ENCODE measurements around the gene NPEPL1.

NPEPL1 gene

GRCh38 chr20:58685988-58686387, 6.6 kb upstream of the NPEPL1 start:
- DNase-seq (ENCODE audit: low read depth), result no peak

GRCh38 chr20:58688414-58688813, 4.2 kb upstream of the NPEPL1 start:
- no peak for DNase-seq (ENCODE audit: low read depth)

- no peak for DNase-seq (ENCODE audit: low read depth)
Observed at GRCh38 chr20:58688840-58689239, 3.8 kb upstream of the NPEPL1 start.

- DNase-seq (ENCODE audit: low read depth), result no peak
Observed at GRCh38 chr20:58690396-58691135, 2.0 kb upstream of the NPEPL1 start.

- no peak for DNase-seq (ENCODE audit: low read depth)
Observed at GRCh38 chr20:58691773-58692578, 624 bp upstream of the NPEPL1 start.

GRCh38 chr20:58693226-58694006, 816 bp downstream of the NPEPL1 start:
- no peak for DNase-seq (ENCODE audit: low read depth)

- DNase-seq (ENCODE audit: low read depth), result no peak
Observed at GRCh38 chr20:58694241-58695083, 1.9 kb downstream of the NPEPL1 start.

GRCh38 chr20:58695084-58695722, 2.6 kb downstream of the NPEPL1 start:
- no peak for DNase-seq (ENCODE audit: low read depth)

- DNase-seq (ENCODE audit: low read depth), result no peak
Observed at GRCh38 chr20:58695895-58696375, 3.3 kb downstream of the NPEPL1 start.

GRCh38 chr20:58696411-58696961, 3.9 kb downstream of the NPEPL1 start:
- no peak for DNase-seq (ENCODE audit: low read depth)

GRCh38 chr20:58697201-58697866, 4.7 kb downstream of the NPEPL1 start:
- DNase-seq (ENCODE audit: low read depth), result no peak

- no peak for DNase-seq (ENCODE audit: low read depth)
Observed at GRCh38 chr20:58697867-58698703, 5.5 kb downstream of the NPEPL1 start.

GRCh38 chr20:58698741-58699622, 6.4 kb downstream of the NPEPL1 start:
- no peak for DNase-seq (ENCODE audit: low read depth)

GRCh38 chr20:58699623-58700107, 7.1 kb downstream of the NPEPL1 start:
- no peak for DNase-seq (ENCODE audit: low read depth)

GRCh38 chr20:58700121-58700821, 7.7 kb downstream of the NPEPL1 start:
- DNase-seq (ENCODE audit: low read depth), result no peak

- DNase-seq (ENCODE audit: low read depth), result no peak
Observed at GRCh38 chr20:58700823-58701222, 8.2 kb downstream of the NPEPL1 start.

- no peak for DNase-seq (ENCODE audit: low read depth)
Observed at GRCh38 chr20:58701431-58702160, 9.0 kb downstream of the NPEPL1 start.

All from fibroblast of the conjunctiva (primary cell).